ENCODE data around the gene TMSB4Y.

TMSB4Y gene

DNA sequence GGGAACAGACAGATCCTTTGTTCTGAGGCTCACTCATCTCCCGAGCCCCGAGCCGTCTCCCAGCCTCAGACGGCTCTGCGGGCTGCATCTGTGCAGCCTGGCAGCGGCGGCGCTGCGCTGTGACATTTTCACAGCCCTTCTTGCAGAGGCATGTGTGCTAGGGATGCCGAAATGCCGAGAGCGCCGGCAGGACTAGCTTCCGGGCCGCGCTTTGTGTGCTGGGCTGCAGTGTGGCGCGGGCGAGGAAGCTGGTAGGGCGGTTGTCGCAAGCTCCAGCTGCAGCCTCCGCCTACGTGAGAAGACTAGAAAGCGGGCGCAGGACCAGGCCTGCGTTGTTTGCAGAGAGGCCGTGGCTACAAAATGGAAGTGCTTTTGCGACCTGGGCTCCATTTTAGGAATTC is at the start of gene TMSB4Y:
TMSB4Y (plus strand) TSS at position 332 of the 401 bp plus-strand sequence.
- DNase-seq (ENCODE audit: low read depth in 2 of 2) = peak in 1 of 2 donors; percentile 32

- DNase-seq (ENCODE audit: low read depth in 2 of 2) = no peak
Measured at GRCh38 chrY:13664162-13664561, 39.5 kb upstream of the TMSB4Y start.

- no peak for DNase-seq (ENCODE audit: low read depth in 2 of 2)
Measured at GRCh38 chrY:13671122-13671521, 32.6 kb upstream of the TMSB4Y start.

DNA sequence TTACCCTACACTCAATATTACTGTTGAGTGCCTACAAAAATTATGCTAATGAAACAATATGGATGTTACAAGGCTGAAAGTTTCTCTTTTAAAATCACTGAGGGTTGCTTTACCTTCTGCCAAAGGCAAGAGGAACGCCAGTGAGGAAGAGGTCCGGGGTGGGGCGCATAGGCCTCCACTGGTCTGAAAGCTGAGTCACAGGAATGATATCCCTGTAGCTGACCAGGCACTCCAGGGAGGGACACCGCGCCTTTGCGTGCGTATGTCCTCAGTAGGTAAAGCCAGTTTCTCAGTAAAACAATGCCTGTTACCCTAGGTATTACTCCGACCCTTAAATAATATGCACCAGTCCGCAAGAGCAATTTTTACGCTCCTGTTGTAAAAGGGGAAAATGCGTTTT is 1.4 kb upstream of the TMSB4Y start:
- DNase-seq (ENCODE audit: low read depth in 2 of 2) = no peak

DNA sequence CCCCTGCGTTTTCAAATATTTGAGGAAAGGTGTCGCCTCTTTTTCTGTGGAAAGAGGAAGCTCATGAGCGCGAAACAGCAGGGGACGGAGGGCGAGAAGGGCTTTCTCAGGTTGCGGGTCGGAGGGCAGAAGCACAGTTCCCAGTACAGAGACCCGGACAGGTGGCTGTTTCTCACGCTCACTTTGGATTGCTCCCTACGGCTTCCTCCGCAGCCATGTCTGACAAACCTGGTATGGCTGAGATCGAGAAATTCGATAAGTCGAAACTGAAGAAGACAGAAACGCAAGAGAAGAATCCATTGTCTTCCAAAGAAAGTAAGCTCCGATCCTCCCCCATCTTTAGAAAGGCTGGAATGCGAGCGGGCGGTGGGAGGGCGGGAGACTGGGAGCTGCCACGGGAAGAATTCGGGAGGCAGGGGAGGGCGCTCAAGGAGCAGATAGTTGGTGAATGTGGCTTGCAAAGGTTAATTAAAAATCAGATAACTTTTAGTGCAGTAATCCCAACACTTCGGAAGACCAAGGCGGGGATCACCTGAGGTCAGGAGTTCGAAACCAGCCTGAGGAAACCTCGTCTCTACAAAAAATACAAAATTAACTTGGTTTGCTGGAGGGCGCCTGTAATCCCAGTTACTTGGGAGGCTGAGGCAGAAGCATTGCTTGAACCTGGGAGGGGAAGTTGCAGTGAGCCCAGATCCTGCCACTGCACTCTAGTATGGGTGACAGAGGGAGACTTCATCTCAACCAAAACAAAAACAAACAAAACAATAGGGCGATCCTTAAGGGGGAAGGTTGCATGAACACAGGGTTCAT is 627 bp downstream of the TMSB4Y start:
- peak in 1 of 2 donors; percentile 1 for DNase-seq (ENCODE audit: low read depth in 2 of 2)

DNA sequence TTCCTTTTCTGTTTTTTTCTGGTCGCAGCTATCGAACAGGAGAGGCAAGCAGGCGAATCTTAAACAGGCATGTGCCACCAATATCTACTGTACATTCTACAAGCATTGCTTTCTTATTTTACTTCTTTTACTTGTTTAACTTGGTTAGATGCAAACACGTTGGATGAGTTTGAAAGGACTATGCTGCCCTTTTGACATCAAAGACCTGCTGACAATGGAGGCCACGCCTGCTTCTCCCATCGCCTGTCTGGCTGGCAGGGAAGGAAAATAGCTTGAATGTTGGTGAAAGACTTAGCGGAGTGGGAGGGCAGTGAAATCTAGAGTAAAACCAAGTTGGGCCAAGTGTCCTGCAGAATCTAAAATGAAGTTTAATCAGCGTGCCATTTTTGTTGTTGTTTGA is 1.5 kb downstream of the TMSB4Y start:
- DNase-seq (ENCODE audit: low read depth in 2 of 2) = no peak

- no peak for DNase-seq (ENCODE audit: low read depth in 2 of 2)
Measured at GRCh38 chrY:13708038-13708437, 4.3 kb downstream of the TMSB4Y start.

GRCh38 chrY:13718996-13719395 is 15.3 kb downstream of the TMSB4Y start:
- no peak for DNase-seq (ENCODE audit: low read depth in 2 of 2)

DNA sequence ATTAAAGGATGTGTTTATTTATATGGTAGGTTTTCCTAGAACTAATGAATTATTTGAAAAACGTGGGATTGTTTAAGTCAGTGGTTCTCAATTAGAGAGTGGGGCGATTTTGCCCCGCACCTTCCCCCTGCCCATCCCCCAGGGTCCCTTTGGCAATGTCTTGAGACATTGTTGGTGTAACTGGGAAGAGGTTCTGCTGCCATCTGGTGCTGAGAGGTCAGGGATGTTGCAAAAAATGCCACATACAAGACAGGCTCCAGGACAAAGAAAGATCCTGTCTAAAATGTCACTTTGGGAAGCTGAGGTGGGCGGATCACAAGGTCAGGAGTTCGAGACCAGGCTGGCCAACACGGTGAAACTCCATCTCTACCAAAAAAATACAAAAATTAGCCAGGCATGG is 25.8 kb downstream of the TMSB4Y start:
- DNase-seq (ENCODE audit: low read depth in 2 of 2) = no peak

- no peak for DNase-seq (ENCODE audit: low read depth in 2 of 2)
Measured at GRCh38 chrY:13738618-13739017, 34.9 kb downstream of the TMSB4Y start.

- DNase-seq (ENCODE audit: low read depth in 2 of 2) = no peak
Measured at GRCh38 chrY:13751289-13752071, 47.8 kb downstream of the TMSB4Y start.

- no peak for DNase-seq (ENCODE audit: low read depth in 2 of 2)
Measured at GRCh38 chrY:13754661-13755060, 51.0 kb downstream of the TMSB4Y start.
